Panc1 (cell line): ENCODE measurements around the gene PLA2G5. TPM values are rescaled to one million over a fixed set of nuclear protein-coding genes. Genes with fewer than 3 reads are reported as not detected.

ENCODE experiments used
- ATAC-seq: fragments of 200-7000 bp; cut with Tn5 transposase; 2 replicates; pipeline ENCODE4 v1.9.1; 2020; ENCODE audit warnings: mild to moderate bottlenecking, moderate library complexity
- BruUV-seq: library from RNA; stranded (reverse); fragments of 400-500 nt; replicated peaks from 2 replicates; lab custom pipeline; 2021; lab: Mats Ljungman, UMichigan
- CTCF ChIA-PET: fragments of 300-600 bp; sonication (Branson Sonifier 250); formaldehyde crosslinking; loops from one replicate; lab custom pipeline; 2022; ENCODE audit warnings: antibody characterized with exemption; lab: Charles Lee
- POLR2A ChIA-PET: fragments of 300-600 bp; sonication (Branson Sonifier 250); formaldehyde crosslinking; loops from one replicate; lab custom pipeline; 2022; ENCODE audit warnings: antibody characterized with exemption; lab: Charles Lee
- DNase-seq: peaks from one replicate; pipeline ENCODE4 v3.0.0-alpha.2; 2010; ENCODE audit warnings: low read depth, low spot score
- H3K27ac ChIP-seq: 2 replicates; pipeline ENCODE4 v1.5.1; 2011; ENCODE audit warnings: mild to moderate bottlenecking, low read length, inconsistent platforms
- H3K27me3 ChIP-seq: fragments of 200-500 bp; sonication (Bioruptor generic); 2 replicates; pipeline ENCODE4 v1.6.0; 2014; ENCODE audit warnings: low read length, inconsistent platforms; ENCODE audit not compliant: control insufficient read depth, insufficient read depth
- H3K36me3 ChIP-seq: fragments of 200-500 bp; sonication (Bioruptor generic); 2 replicates; pipeline ENCODE4 v1.5.1; 2014; ENCODE audit warnings: inconsistent platforms, mild to moderate bottlenecking, low read length, moderate library complexity; ENCODE audit not compliant: control insufficient read depth, insufficient read depth
- H3K4me1 ChIP-seq: 2 replicates; pipeline ENCODE4 v1.5.1; 2011; ENCODE audit warnings: inconsistent platforms, mild to moderate bottlenecking, low read length, moderate library complexity; ENCODE audit not compliant: control insufficient read depth, insufficient read depth
- H3K4me3 ChIP-seq, 2 experiments: 2 replicates each; pipeline ENCODE4 v1.5.1; 2011 to 2012; ENCODE audit warnings: low read depth in 2 of 2, low read length in 2 of 2, mild to moderate bottlenecking in 2 of 2, inconsistent platforms in 1 of 2, moderate library complexity in 1 of 2
- H3K9me3 ChIP-seq: fragments of 200-500 bp; sonication (Bioruptor generic); 2 replicates; pipeline ENCODE4 v1.5.1; 2014; ENCODE audit warnings: low read depth, mild to moderate bottlenecking, inconsistent platforms, low read length, moderate library complexity; ENCODE audit not compliant: control insufficient read depth, insufficient read depth
- CTCF ChIP-seq: fragments of 450-650 bp; IDR thresholded peaks from 2 replicates; pipeline ENCODE4 v1.5.1; 2017; ENCODE audit warnings: mild to moderate bottlenecking
- POLR2AphosphoS5 ChIP-seq: IDR thresholded peaks from 2 replicates; pipeline ENCODE4 v1.6.1; 2012; ENCODE audit warnings: mild to moderate bottlenecking, low read depth, low read length, moderate library complexity
- REST ChIP-seq, 2 experiments: IDR thresholded peaks; 2 replicates each; pipeline ENCODE4 v1.6.1; 2011 to 2012; ENCODE audit warnings: low read depth in 2 of 2, control low read depth in 1 of 2, low read length in 1 of 2, mild to moderate bottlenecking in 1 of 2, moderate library complexity in 1 of 2; ENCODE audit not compliant: insufficient read depth in 1 of 2
- SIN3A ChIP-seq: IDR thresholded peaks from 2 replicates; pipeline ENCODE4 v1.6.1; 2012; ENCODE audit warnings: low read depth, mild to moderate bottlenecking, low read length, moderate library complexity, borderline replicate concordance; ENCODE audit not compliant: insufficient read depth
- TCF7L2 ChIP-seq: IDR thresholded peaks from 2 replicates; pipeline ENCODE4 v1.6.1; 2011; ENCODE audit warnings: mild to moderate bottlenecking, low read depth, low read length, inconsistent platforms
- in situ Hi-C: cut with HindIII; loops from 2 replicates; pipeline ENCODE4 v1.10.0; 2016; ENCODE audit warnings: low sequenced_read_pairs, low pct_unique_long_range_greater_than_20kb
- intact Hi-C: fragments of 100-400 bp; cut with micrococcal nuclease; formaldehyde crosslinking; loops from one replicate; pipeline ENCODE4 v1.10.0; 2022; ENCODE audit not compliant: unreplicated experiment
- total RNA-seq: library from RNA; stranded (reverse); gene quantifications from one replicate; pipeline ENCODE4 v1.2.1, GENCODE V29; 2021; ENCODE audit not compliant: unreplicated experiment

The PLA2G5 gene
- total RNA-seq, 1 experiment from 2014 or later: not detected

GRCh38 chr1:20093303-20093702 is 23.3 kb downstream of the PLA2G5 start:
- ChIA-PET CTCF (no interaction called here), POLR2A (no interaction called here)
- H3K4me3 ChIP-seq: no peak overlapping the region
- H3K9me3 ChIP-seq: 0 out of 2 replicates have a peak, but pooled peaks cover 5% of the 10 kb centered on the region
- H3K27ac ChIP-seq: no peak overlapping the region
- H3K36me3 ChIP-seq: no peaks in the 10 kb centered on the region
- no peak for ATAC-seq
- no peak for DNase-seq
- H3K27me3 ChIP-seq: peaks cover 10% of the 10 kb centered on the region
- intact Hi-C loops (no loop called here), in situ Hi-C loops (no loop called here)
- TF ChIP-seq CTCF (no peak), TCF7L2 (no peak), REST (IDR thresholded peaks at IDR 0.05; ENCODE audit: insufficient read depth in 1 of 2, low read depth in 2 of 2, low read length in 1 of 2) (no peak), SIN3A (no peak), POLR2AphosphoS5 (no peak)
- no peaks in the 10 kb centered on the region for H3K4me1 ChIP-seq
- BruUV-seq: no TSS peak

GRCh38 chr1:20093940-20094391 is 24.0 kb downstream of the PLA2G5 start:
- intact Hi-C loops: no loop called here
- H3K36me3 ChIP-seq: no peaks in the 10 kb centered on the region
- peaks cover 10% of the 10 kb centered on the region for H3K27me3 ChIP-seq
- no peak overlapping the region for H3K4me3 ChIP-seq
- 0 out of 2 replicates have a peak, but pooled peaks cover 5% of the 10 kb centered on the region for H3K9me3 ChIP-seq
- TF ChIP-seq TCF7L2 (no peak), POLR2AphosphoS5 (no peak), SIN3A (no peak), CTCF (no peak)
- POLR2A ChIA-PET: no interaction called here
- no peak overlapping the region for H3K27ac ChIP-seq
- DNase-seq (no peak), ATAC-seq (no peak)
- CTCF ChIA-PET: no interaction called here
- in situ Hi-C loops: no loop called here
- BruUV-seq: no TSS peak
- H3K4me1 ChIP-seq: no peaks in the 10 kb centered on the region
